SU-DHL-6 (cell line): ENCODE measurements around the gene UBE2J2.

Experiments
- CTCF ChIP-seq: fragments of 200-600 bp; sonication (generic); IDR thresholded peaks from one replicate; pipeline ENCODE4 v1.5.1; 2017; ENCODE audit warnings: antibody characterized with exemption, mild to moderate bottlenecking, low read length, moderate library complexity; ENCODE audit not compliant: insufficient read depth, poor library complexity, severe bottlenecking
- EZH2phosphoT487 ChIP-seq: fragments of 200-600 bp; sonication (generic), shearing (Covaris generic); conservative IDR thresholded peaks from 2 replicates; pipeline ENCODE4 v1.6.1; 2018; ENCODE audit warnings: mild to moderate bottlenecking, antibody characterized with exemption, low read length, moderate library complexity, mixed read lengths

DNA sequence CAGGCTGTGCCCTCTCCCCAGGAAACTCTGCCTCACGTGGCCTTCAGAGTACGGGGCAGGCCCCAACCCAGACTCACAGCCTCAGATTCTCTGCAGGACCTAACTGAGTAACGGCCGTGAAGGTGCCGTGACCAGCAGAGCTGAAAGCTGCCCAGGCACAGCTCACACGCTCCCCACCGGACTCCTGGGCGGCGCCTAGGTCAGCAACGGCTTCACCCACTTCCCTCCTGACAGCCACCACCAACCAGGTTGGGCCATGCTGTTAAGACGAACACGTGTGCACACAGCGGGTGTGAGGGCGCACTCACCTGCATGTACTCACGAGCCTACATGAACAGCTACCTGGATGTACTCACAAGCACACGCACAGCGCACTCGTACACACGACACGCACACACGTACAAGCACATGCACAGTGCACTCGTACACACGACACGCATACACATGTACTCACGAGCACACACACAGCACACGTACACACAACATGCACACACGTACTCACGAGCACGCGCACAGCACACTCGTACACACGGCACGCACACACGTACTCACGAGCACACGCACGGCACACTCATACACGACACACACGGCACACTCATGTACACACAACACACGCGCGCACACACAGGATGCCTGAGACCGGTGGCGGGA lies 51.0 kb downstream of the UBE2J2 start:
- TF ChIP-seq CTCF (no peak), EZH2phosphoT487 (no peak)
